Psoas muscle (tissue), 8 donors: Measurements from ENCODE around the gene C17orf113. TPM values are rescaled to one million over a fixed set of nuclear protein-coding genes. Genes with fewer than 3 reads are reported as not detected.
"Not testable (repeated sequence)": the region's sequence is repeated elsewhere in the genome, so short reads cannot be mapped to it uniquely, and the experiment has no call there.

Source experiments
- ATAC-seq, 4 donors: fragments of 200-7000 bp; cut with Tn5 transposase; one replicate each; pipeline ENCODE4 v1.9.1; 2020; ENCODE audit warnings: moderate library complexity in 3 of 4, mild to moderate bottlenecking in 2 of 4
- DNase-seq, 2 donors: peaks; one replicate each; pipeline ENCODE4 v3.0.0-alpha.2; 2020
- H3K27ac ChIP-seq: fragments of 200-600 bp; one replicate; pipeline ENCODE4 v1.8.0; 2022
- H3K27me3 ChIP-seq, 3 donors: fragments of 200-600 bp in 1 of 3; one replicate each; pipeline versions ENCODE4 v1.6.1 to v1.8.0; 2013 to 2022; ENCODE audit warnings: low read length in 2 of 3, mild to moderate bottlenecking in 2 of 3, moderate library complexity in 1 of 3; ENCODE audit not compliant: insufficient read depth in 3 of 3
- H3K36me3 ChIP-seq, 2 donors: fragments of 200-600 bp in 1 of 2; one replicate each; pipeline versions ENCODE4 v1.6.1 to v1.8.0; 2013 to 2022; ENCODE audit warnings: low read depth in 1 of 2, mild to moderate bottlenecking in 1 of 2, moderate library complexity in 1 of 2; ENCODE audit not compliant: insufficient read depth in 1 of 2
- H3K4me1 ChIP-seq: fragments of 200-600 bp; one replicate; pipeline ENCODE4 v1.8.0; 2022
- H3K4me3 ChIP-seq: fragments of 200-600 bp; one replicate; pipeline ENCODE4 v1.8.0; 2022; ENCODE audit warnings: mild to moderate bottlenecking
- H3K9me3 ChIP-seq: fragments of 200-600 bp; one replicate; pipeline ENCODE4 v1.8.0; 2022
- WGBS, 3 donors: extraction: QIAGEN DNeasy Blood & Tissue Kit; methylation state at CpG; one replicate each; pipeline versions ENCODE4 v1.1.6 to v1.1.7; 2013; 5-methylcytosine and 5-hydroxymethylcytosine counted together
- intact Hi-C, 2 donors: fragments of 100-400 bp; cut with DNase I; formaldehyde crosslinking; loops; one replicate each; pipeline versions ENCODE4 v1.11.0 to v1.14.2; 2022
- polyA plus RNA-seq, 3 donors: library from polyadenylated mRNA; stranded (reverse); fragments of 200-250 nt; gene quantifications; one replicate each; pipeline ENCODE4 v1.2.3, GENCODE V29; 2013
- total RNA-seq, 4 donors: library from RNA; stranded (reverse); fragmentation: NEBNext Ultra II Directional in 2 of 4; extraction: Animal tissue kit (Norgen Biotek cat#: 25700) in 2 of 4; gene quantifications; one replicate each; pipeline versions ENCODE4 v1.2.1 to v1.2.4, GENCODE V29; 2021 to 2023
- TF ChIP-seq, protein P1 (sequence below): fragments of 200-600 bp; IDR thresholded peaks from one replicate; pipeline ENCODE4 v1.8.0; 2022; ENCODE audit warnings: antibody characterized with exemption
- donor health status: healthy with polysubstance abuse.
- donor health status: DM: no; HTN: no; CAD: no; lungs with moderate emphysema.
- donor health status: Bipolar disorder and iron deficiency.
- donor health status: healthy.
- donor health status: DM: yes; HTN: yes; CAD: no.
- donor health status: DM: no; HTN: no; CAD: no.
- donor health status: DM: no; HTN: no; CAD: no.
- donor health status: DM: yes; HTN: yes; CAD: no.

The C17orf113 gene
- total and polyA plus RNA-seq, 7 donors = 0.08 to 1.2 (median 0.56) TPM

GRCh38 chr17:42016411-42016831 is 34.0 kb downstream of the C17orf113 start:
- no peaks in the 10 kb centered on the region for H3K27me3 ChIP-seq
- peaks cover 52% of the 10 kb centered on the region for H3K4me1 ChIP-seq
- WGBS, 3 donors = 2 to 5% (median 4%) methylated on average over 12 of the region's 12 CpGs
- H3K36me3 ChIP-seq = peaks cover under 1 to 1% of the 10 kb centered on the region in 2 donors
- ATAC-seq (peak in 2 of 4 donors; percentile 11), DNase-seq (no peak)
- TF ChIP-seq, protein P1, sequence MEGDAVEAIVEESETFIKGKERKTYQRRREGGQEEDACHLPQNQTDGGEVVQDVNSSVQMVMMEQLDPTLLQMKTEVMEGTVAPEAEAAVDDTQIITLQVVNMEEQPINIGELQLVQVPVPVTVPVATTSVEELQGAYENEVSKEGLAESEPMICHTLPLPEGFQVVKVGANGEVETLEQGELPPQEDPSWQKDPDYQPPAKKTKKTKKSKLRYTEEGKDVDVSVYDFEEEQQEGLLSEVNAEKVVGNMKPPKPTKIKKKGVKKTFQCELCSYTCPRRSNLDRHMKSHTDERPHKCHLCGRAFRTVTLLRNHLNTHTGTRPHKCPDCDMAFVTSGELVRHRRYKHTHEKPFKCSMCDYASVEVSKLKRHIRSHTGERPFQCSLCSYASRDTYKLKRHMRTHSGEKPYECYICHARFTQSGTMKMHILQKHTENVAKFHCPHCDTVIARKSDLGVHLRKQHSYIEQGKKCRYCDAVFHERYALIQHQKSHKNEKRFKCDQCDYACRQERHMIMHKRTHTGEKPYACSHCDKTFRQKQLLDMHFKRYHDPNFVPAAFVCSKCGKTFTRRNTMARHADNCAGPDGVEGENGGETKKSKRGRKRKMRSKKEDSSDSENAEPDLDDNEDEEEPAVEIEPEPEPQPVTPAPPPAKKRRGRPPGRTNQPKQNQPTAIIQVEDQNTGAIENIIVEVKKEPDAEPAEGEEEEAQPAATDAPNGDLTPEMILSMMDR = no peak
- H3K27ac ChIP-seq = peak overlapping the region; percentile 95
- peak overlapping the region; percentile 95 for H3K4me3 ChIP-seq
- no peaks in the 10 kb centered on the region for H3K9me3 ChIP-seq
- intact Hi-C loops = loop anchor here (2.0 to 5.0 kb wide), 2 partner anchors 49 to 50 kb away; partner anchors contain the start of gene CNP (in 2 of the 2)

DNA sequence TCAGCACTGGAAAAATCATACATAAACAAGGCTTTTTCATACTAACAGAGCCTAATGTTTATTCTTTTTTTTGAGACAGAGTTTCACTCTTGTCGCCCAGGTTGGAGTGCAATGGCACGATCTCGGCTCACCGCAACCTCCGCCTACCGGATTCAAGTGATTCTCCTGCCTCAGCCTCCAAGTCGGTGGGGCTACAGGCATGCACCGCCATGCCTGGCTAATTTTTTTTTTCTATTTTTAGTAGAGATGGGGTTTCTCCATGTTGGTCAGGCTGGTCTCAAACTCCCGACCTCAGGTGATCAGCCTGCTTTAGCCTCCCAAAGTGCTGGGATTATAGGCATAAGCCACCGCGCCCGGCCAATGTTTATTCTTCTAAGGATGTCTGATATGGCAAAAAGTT is 36.7 kb downstream of the C17orf113 start:
- DNase-seq, H3K4me3 ChIP-seq, ATAC-seq, H3K27me3 ChIP-seq, H3K9me3 ChIP-seq: not testable (repeated sequence)
- Histone ChIP-seq H3K36me3 (peaks cover 0 to 12% of the 10 kb centered on the region in 2 donors), H3K27ac (peak overlapping the region; percentile 62), H3K4me1 (peaks cover 68% of the 10 kb centered on the region)
- intact Hi-C loops = loop anchor here in 1 of 2 donors (5.0 kb wide), 1 partner anchor 36 kb away; no protein-coding TSS in a partner anchor
- WGBS, 3 donors = 78 to 89% (median 78%) methylated on average over 12 of the region's 12 CpGs

DNA sequence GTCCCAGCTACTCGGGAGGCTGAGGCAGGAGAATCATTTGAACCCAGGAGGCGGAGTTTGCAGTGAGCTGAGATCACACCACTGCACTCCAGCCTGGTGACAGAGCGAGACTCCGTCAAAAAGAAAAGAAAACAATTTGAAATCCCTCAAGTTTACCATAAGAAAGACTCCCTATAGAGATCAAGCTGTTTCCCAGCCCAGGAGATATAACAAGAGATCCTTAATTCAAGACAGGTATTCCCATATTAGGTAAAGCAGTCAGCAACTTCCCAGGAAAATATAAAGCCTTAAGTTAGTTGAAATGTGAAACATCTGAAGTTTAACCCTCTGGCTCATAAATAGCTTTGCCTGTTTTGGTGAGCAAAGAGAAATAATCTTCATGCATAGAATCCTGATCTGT is 38.0 kb downstream of the C17orf113 start:
- WGBS, 3 donors = 78 to 81% (median 79%) methylated on average over 4 of the region's 4 CpGs
- H3K4me1 ChIP-seq = peaks cover 65% of the 10 kb centered on the region

GRCh38 chr17:42010898-42011516 is 39.4 kb downstream of the C17orf113 start:
- intact Hi-C loops = loop anchor here in 1 of 2 donors (5.0 kb wide), 1 partner anchor 34 kb away; no protein-coding TSS in a partner anchor
- Histone ChIP-seq H3K27ac (no peak overlapping the region), H3K4me1 (peaks cover 69% of the 10 kb centered on the region), H3K4me3 (no peak overlapping the region), H3K27me3 (no peaks in the 10 kb centered on the region), H3K9me3 (no peaks in the 10 kb centered on the region), H3K36me3 (peaks cover 0 to 12% of the 10 kb centered on the region in 2 donors)
- DNase-seq (no peak), ATAC-seq (no peak)
- TF ChIP-seq, protein P1 = no peak
- WGBS, 3 donors = 88 to 93% (median 91%) methylated on average over 3 of the region's 3 CpGs

More for the DNA sequence above, 38.0 kb downstream of the C17orf113 start:
- DNase-seq, H3K27me3 ChIP-seq, H3K9me3 ChIP-seq, H3K4me3 ChIP-seq, ATAC-seq: not testable (repeated sequence)
- intact Hi-C loops = loop anchor here in 1 of 2 donors (5.0 kb wide), 1 partner anchor 35 kb away; no protein-coding TSS in a partner anchor
- Histone ChIP-seq H3K36me3 (peaks cover 0 to 12% of the 10 kb centered on the region in 2 donors), H3K27ac (peak overlapping the region; percentile 62)

GRCh38 chr17:42010266-42010680 is 40.1 kb downstream of the C17orf113 start:
- not testable (repeated sequence) for H3K27me3 ChIP-seq, H3K4me3 ChIP-seq, H3K27ac ChIP-seq, DNase-seq, H3K9me3 ChIP-seq
- peaks cover 70% of the 10 kb centered on the region for H3K4me1 ChIP-seq
- ATAC-seq = peak in 1 of 4 donors; percentile 10
- peaks cover 0 to 12% of the 10 kb centered on the region in 2 donors for H3K36me3 ChIP-seq
- 53 to 56% (median 56%) methylated on average over 7 to 9 of the region's 9 CpGs for WGBS, 3 donors
- intact Hi-C loops = loop anchor here in 1 of 2 donors (5.0 kb wide), 1 partner anchor 33 kb away; no protein-coding TSS in a partner anchor

- H3K27me3 ChIP-seq = no peaks in the 10 kb centered on the region
- DNase-seq = no peak
- H3K9me3 ChIP-seq = no peaks in the 10 kb centered on the region
- TF ChIP-seq, protein P1 = peak; percentile 13
- ATAC-seq = peak; percentile 28 to 68 (median 48)
- H3K27ac ChIP-seq = peak overlapping the region; percentile 23
- H3K4me3 ChIP-seq = no peak overlapping the region
- H3K36me3 ChIP-seq = peaks cover 0 to 12% of the 10 kb centered on the region in 2 donors
- peaks cover 79% of the 10 kb centered on the region for H3K4me1 ChIP-seq
- intact Hi-C loops = no loop called here
- WGBS, 3 donors = 48 to 66% (median 56%) methylated on average over 4 of the region's 4 CpGs
Observed at GRCh38 chr17:42009170-42009569, 41.2 kb downstream of the C17orf113 start.
